T-helper 2 cell treated with Interferon-gamma antibody and Interleukin-4, amounts not matched to agents 100 ng/mL and 5 ng/mL, for 36 hours (primary cell): Measurements from ENCODE around the gene EVA1A. TPM values are rescaled to one million over a fixed set of nuclear protein-coding genes. Genes with fewer than 3 reads are reported as not detected.

Source experiments
- intact Hi-C: fragments of 100-400 bp; cut with micrococcal nuclease; formaldehyde crosslinking; loops from one replicate; pipeline ENCODE4 v1.15.1; 2023
- total RNA-seq: library from RNA; stranded (reverse); gene quantifications from 2 replicates; pipeline ENCODE4 v1.2.3, GENCODE V29; 2022

Gene EVA1A, protein sequence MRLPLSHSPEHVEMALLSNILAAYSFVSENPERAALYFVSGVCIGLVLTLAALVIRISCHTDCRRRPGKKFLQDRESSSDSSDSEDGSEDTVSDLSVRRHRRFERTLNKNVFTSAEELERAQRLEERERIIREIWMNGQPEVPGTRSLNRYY
- total RNA-seq: not detected in 2 replicates

- intact Hi-C loops: no loop called here
These were observed at the start of gene EVA1A for GRCh38 chr2:75560768-75561565. TSS of gene EVA1A (minus strand) at chr2:75560939. CDS start at chr2:75518140, 42,799 bp downstream.

DNA sequence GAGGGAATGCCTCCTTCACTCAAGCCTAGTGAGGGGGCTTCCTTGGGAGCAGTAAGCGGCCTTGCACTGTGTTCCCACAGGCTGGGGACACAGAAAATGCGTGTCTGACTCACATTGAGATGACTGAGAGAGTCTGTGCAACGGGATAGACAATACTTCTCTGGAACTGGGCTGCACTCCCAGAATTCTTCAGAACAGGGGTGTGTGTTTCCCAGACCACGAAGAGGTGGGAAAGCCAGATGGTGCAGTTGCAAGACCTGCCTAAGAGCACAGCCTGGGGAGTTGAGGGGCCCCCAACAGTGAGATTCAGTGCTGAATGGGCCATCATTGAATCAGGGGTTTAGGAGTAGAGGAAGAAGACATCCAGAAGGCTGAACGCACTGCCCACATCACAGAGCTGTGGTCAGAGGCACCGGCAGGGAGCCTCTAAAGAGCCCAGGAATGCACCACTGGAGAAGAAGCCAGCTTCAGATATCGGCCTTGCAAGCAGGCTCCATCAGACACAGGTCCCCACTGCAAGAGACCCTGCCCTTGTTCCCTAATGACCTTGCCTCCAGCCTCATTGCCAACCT, 49.3 kb upstream of the EVA1A start:
- intact Hi-C loops: loop anchor here (1.0 to 2.0 kb wide), 2 partner anchors 146 to 691 kb away; no protein-coding TSS in a partner anchor

DNA sequence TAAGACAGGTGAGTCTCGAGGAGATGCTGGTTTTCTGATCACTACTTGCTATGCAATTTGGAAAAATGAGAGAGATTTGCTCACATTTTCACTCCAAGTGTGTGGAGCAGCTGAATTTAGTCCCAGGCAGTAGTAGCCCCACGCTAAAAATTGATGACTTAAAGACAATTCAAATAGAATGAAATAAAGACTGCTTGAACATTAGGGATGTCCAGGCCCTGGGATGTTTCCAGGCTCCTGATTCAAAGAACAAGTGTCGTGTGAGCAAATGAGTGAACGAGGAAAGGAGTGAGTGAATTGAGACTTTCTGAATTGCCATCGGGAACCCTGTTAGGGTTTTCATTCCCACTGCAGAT, 48.6 kb upstream of the EVA1A start:
- intact Hi-C loops: loop anchor here (1.0 to 2.0 kb wide), 2 partner anchors 145 to 691 kb away; no protein-coding TSS in a partner anchor

- intact Hi-C loops: loop anchor here (1.0 to 2.0 kb wide), 2 partner anchors 145 to 690 kb away; no protein-coding TSS in a partner anchor
These were observed 48.1 kb upstream of the EVA1A start for GRCh38 chr2:75608684-75609333.

- intact Hi-C loops: loop anchor here (2.0 kb wide), 1 partner anchor 689 kb away; no protein-coding TSS in a partner anchor
These were observed 47.4 kb upstream of the EVA1A start for GRCh38 chr2:75607988-75608683.

- intact Hi-C loops: no loop called here
These were observed 46.7 kb upstream of the EVA1A start for GRCh38 chr2:75607400-75607798.

DNA sequence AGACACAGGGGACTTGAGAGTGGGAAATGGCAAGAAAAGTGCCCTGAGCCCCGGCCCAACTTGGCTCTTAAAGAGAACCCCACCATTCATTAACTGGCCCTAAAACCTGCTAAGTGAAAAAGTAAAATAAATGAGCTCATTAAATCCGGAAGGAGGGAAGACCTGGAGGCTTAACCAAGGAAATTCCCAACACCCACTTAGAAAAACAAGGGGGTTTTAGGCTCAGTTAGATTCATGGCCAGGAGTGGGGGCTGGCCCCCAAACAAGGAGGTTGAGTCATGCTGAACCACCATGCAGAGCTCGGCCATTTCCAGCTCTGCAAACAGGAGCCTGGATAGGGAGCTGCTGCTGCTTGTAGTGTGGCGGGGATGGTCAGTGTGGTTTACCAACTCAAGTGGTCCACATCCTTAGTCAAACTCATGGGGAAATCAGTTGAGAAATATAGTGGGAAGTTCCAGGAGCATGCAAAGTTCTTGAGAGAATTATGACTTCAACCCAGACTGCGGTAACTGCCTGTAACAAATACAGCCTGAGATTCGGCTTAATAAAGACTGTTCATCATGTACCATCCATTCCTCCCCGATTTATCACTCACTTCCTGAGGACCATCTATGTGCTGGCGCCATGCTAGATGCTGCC, 46.1 kb upstream of the EVA1A start:
- intact Hi-C loops: no loop called here

DNA sequence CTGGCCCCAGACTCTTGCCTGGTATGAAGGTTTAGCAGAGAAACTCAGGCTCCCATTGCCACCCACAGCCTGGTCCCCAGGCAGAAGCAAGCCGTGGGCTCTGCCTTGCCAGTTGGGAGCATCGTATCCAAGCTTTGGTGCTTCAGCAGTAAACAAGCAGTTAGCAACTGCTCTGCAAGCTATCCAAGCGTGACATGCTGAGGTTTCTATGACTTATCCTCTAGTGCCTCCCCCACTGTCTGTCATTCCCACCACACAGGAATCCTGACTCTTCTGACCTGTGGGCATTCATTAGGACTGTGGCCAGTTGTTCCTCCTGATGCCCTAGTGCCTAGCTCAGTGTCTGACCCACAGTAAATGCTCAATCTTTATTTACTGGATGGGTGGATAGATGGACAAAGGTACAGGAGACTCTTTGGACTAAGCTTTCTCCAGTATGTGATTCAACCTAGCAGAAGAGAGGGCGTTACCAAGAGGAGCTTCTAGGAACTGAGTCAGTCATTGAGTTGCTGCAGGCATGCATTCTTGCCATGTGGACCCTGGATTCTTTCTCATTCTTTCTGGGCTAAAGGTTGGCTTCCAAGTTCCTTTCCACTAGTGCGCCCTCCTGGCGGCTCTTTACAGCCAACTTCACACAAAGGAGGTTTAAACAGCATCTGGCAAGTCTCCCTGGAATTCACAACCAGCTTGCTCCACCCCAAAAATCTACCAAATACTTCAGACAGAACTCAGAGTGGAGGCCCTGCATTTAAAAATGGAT, 45.2 kb upstream of the EVA1A start:
- intact Hi-C loops: no loop called here

- intact Hi-C loops: no loop called here
These were observed 43.7 kb upstream of the EVA1A start for GRCh38 chr2:75604484-75604883.

GRCh38 chr2:75603477-75603876, 42.7 kb upstream of the EVA1A start:
- intact Hi-C loops: no loop called here

DNA sequence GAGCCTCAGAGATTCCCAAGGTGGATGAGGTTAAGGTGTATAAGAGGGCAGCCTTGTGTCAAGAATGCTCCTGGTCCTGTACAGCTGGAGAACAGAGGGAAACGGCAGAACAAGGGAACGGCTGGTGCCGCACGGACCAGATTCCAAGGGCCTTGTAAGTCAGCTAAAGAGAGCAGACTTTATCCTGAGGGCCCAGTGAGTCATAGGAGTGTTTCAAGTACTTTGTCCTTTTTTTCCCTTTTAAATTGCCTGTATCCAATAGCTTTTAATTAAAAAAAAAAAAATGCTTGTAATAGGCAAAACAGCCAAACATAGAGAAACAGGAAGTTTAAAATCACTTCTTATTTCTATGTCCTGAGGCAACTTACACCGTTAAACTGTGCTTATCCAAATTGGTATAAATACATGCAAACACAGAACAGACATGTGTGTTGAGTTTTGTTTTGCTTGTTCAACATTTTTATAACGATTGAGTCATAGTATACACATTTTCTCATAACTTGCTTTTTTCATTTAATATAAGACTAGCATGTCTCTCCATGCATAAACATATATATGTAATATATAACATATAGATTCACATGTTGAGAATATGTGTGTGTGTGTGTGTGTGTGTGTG, 42.1 kb upstream of the EVA1A start:
- intact Hi-C loops: no loop called here

- intact Hi-C loops: no loop called here
These were observed 39.8 kb upstream of the EVA1A start for GRCh38 chr2:75600461-75601011.

DNA sequence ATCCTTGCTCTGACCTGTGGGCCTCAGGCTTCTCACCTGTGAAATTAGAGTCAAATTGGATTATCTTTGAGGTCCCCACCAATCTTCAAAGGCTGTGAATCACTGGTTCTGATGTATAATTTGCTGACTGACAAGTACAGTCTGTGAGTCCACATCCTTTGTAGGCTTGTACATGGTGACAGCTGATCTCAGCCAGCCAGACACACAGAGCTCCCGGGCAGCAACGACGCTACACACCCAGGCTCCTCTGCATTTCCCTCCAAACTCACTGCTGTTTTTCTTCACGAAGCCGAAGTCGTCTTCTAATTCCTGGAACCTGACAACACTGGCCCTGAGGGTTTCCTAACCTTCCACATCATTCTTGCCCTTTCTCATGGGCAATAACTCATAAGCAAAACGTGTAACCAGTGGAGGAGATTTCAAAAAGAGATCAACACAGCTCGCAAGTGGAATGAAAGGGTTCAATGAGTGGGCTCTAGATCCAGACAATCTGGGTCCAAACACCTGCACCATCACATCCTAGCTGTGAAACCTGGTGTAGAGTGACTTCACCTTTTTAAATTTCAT, 37.9 kb upstream of the EVA1A start:
- intact Hi-C loops: no loop called here

GRCh38 chr2:75597949-75598348, 37.2 kb upstream of the EVA1A start:
- intact Hi-C loops: no loop called here

DNA sequence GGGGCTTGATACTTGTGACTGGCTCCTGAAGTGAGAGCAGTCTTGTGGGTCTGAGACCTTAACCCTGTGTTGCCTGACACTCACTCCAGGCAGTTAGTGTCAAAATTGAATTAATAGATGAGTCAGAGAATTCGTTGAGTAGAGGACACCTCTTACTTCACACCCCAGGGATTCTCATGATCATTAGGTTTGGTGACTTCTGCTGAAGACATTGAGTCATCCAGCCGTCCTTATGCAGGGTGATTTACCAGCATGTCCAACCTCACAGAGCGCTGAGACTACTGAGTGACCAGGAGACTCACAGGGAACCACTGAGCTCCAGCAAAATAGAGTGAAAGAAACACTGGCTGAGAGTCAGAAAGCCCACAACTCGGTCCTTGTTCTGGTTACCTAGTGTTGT, 36.0 kb upstream of the EVA1A start:
- intact Hi-C loops: no loop called here

- intact Hi-C loops: no loop called here
These were observed 35.0 kb upstream of the EVA1A start for GRCh38 chr2:75595541-75596395.

DNA sequence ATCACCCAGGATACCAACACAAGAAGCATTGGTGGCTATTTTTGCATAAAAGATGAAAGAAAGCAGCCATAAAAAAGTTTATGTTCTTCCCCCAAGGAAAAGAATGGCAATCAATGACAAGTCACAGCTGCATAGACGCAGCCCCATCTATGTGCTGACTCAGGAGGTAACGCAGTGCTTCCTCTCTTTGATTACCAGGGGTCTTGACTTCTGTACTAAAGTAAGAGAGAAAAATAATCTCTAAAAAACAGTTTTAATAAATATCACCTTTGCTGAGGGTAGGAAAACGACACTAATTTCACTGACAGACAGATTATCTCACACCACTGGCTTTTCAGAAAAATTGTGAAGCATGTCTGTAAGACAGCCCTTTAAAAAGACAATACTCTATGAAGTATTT, 33.9 kb upstream of the EVA1A start:
- intact Hi-C loops: no loop called here

GRCh38 chr2:75592888-75593287, 32.1 kb upstream of the EVA1A start:
- intact Hi-C loops: no loop called here
